ENCODE measurements around the gene PDE3B. TPM values are rescaled to one million over a fixed set of nuclear protein-coding genes. Genes with fewer than 3 reads are reported as not detected.

The PDE3B gene
- total and polyA plus RNA-seq, 2 of the 4 experiments (the other 2 are of a cell fraction) = 0.21 to 1.3 TPM

DNA sequence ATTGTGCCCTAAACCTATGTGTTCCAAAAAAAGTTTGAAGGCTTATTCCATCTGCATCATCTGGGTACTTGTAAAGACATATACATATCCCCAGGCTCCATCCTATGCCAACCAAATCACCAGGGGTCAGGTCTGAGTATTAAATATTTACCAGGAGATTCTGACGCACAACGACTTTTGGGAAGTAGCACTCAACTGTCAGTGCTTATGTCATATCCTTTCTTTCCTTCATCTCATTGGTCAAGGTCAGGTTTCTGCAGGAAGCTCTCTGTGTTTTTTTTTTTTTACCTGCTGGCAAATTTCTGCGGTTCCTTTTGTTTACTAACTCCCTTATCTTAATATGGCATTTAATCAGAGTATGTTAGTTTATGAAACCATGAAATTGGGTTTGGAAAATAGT, 270.9 kb downstream of the PDE3B start (continued):
- TF ChIP-seq RCOR1 (IDR thresholded peaks at IDR 0.05; ENCODE audit: insufficient replicate concordance, low read length) = no peak
- TF ChIP-seq SMC3 (IDR thresholded peaks at IDR 0.05; ENCODE audit: low read depth, low read length) = no peak

GRCh38 chr11:14916403-14916802, 272.8 kb downstream of the PDE3B start:
- Histone ChIP-seq H3K9ac (ENCODE audit: low read depth, low read length) (no peak overlapping the region), H3K36me3 (ENCODE audit: control insufficient read depth, insufficient read depth, low read length) (no peaks in the 10 kb centered on the region), H3K27ac (ENCODE audit: insufficient read depth, low read length) (no peak overlapping the region), H2AFZ (replicated peaks; ENCODE audit: low read length, poor library complexity) (no peak overlapping the region), H4K5ac (ENCODE audit: low read depth, low read length) (no peak overlapping the region), H3K18ac (ENCODE audit: low read depth, low read length) (no peak overlapping the region), H3K9me1 (ENCODE audit: insufficient read depth, low read length) (no peaks in the 10 kb centered on the region), H3K14ac (replicated peaks; ENCODE audit: low read depth, low read length) (no peak overlapping the region), H4K20me1 (ENCODE audit: insufficient read depth, low read length) (no peaks in the 10 kb centered on the region), H3K4me2 (ENCODE audit: low read depth, low read length) (no peak overlapping the region), H2BK120ac (ENCODE audit: low read depth, low read length) (no peak overlapping the region), H3K4ac (ENCODE audit: low read depth, low read length) (no peak overlapping the region), H3K4me1 (ENCODE audit: control insufficient read depth, insufficient read depth, low read length) (no peaks in the 10 kb centered on the region), H3K27me3 (ENCODE audit: control insufficient read depth, insufficient read depth, low read length) (no peaks in the 10 kb centered on the region; the same call in 1 of the 2 replicates), H4K91ac (ENCODE audit: insufficient read depth, low read depth, low read length) (no peak overlapping the region), H3K4me3 (ENCODE audit: insufficient read depth, low read depth, low read length) (no peak overlapping the region), H3K56ac (ENCODE audit: extremely low read depth, insufficient read depth, low read length) (no peak overlapping the region), H3K79me1 (ENCODE audit: low read depth in 1 of 2, low read length in 2 of 2) (no peaks in the 10 kb centered on the region), H2AK5ac (ENCODE audit: low read depth, low read length) (no peak overlapping the region), H3K9me3 (ENCODE audit: control insufficient read depth, insufficient read depth, low read length) (no peaks in the 10 kb centered on the region), H3K23ac (ENCODE audit: low read depth, low read length) (no peak overlapping the region), H2AK9ac (replicated peaks; ENCODE audit: low read depth, low read length, poor library complexity) (no peak overlapping the region), H2BK15ac (ENCODE audit: low read depth, low read length) (no peak overlapping the region), H4K8ac (ENCODE audit: low read depth in 2 of 2, low read length in 2 of 2) (no peak overlapping the region), H2BK20ac (ENCODE audit: low read depth, low read length) (no peak overlapping the region), H2BK5ac (ENCODE audit: low read depth, low read length, poor library complexity, severe bottlenecking) (no peak overlapping the region)
- dilution Hi-C loops (cut with HindIII; ENCODE audit: low sequenced_read_pairs, unreplicated experiment) = no loop called here
- BruUV-seq (replicated peaks) = no TSS peak
- ChIA-PET CTCF (no interaction called here), POLR2A (ENCODE audit: unreplicated experiment) (no interaction called here)
- no CpG with 5 or more reads among the region's 1 CpG for WGBS, 2 experiments (ENCODE audit: extremely low coverage in 2 of 2, insufficient read length in 1 of 2)
- peak; percentile 54 for TF ChIP-seq MAFK (IDR thresholded peaks at IDR 0.05; ENCODE audit: low read depth, low read length)
- TF ChIP-seq RFX5 (IDR thresholded peaks at IDR 0.05; ENCODE audit: low read depth, low read length) = no peak
- ATAC-seq (ENCODE audit: low read depth) = no peak
- in situ Hi-C loops (cut with MboI; ENCODE audit: low sequenced_read_pairs) = no loop called here
- intact Hi-C loops (cut with micrococcal nuclease) = no loop called here
- no peak for DNase-seq

Small RNA genes lying within 50 kb of the gene (microRNA-seq; reads per million reads assigned to microRNA genes)
- not detected for gene CALCP (ENCODE audit: insufficient read depth, insufficient read length)

Small RNA genes lying within 50 kb of the gene (small RNA-seq; reads per million reads assigned to genes)
- gene CALCP = 0 reads per million in 5 experiments

Other genes with a start within 250 kb of the PDE3B start
- 341 and 415 TPM in 2 replicates for gene COPB1, start 144.0 kb upstream of the PDE3B start, total RNA-seq (2012; rRNA removed)
- 126 and 136 TPM in 2 replicates for gene COPB1, start 144.0 kb upstream of the PDE3B start, polyA plus RNA-seq (2012; rRNA removed)
- gene PSMA1, start 123.4 kb upstream of the PDE3B start, total RNA-seq (2012; rRNA removed) = 194 and 219 TPM in 2 replicates
- 159 and 179 TPM in 2 replicates for gene PSMA1, start 123.4 kb upstream of the PDE3B start, polyA plus RNA-seq (2012; rRNA removed)
- 5.2 and 5.6 TPM in 2 replicates for gene CYP2R1, start 248.4 kb downstream of the PDE3B start, total RNA-seq (2012; rRNA removed)
- 4.7 and 5.3 TPM in 2 replicates for gene CYP2R1, start 248.4 kb downstream of the PDE3B start, polyA plus RNA-seq (2012; rRNA removed)

All from IMR-90 (cell line).